ENCODE results near the gene OR2C1. TPM values are rescaled to one million over a fixed set of nuclear protein-coding genes. Genes with fewer than 3 reads are reported as not detected.

Gene OR2C1
- polyA plus RNA-seq, 1 donor from 2014 or later = not detected

DNA sequence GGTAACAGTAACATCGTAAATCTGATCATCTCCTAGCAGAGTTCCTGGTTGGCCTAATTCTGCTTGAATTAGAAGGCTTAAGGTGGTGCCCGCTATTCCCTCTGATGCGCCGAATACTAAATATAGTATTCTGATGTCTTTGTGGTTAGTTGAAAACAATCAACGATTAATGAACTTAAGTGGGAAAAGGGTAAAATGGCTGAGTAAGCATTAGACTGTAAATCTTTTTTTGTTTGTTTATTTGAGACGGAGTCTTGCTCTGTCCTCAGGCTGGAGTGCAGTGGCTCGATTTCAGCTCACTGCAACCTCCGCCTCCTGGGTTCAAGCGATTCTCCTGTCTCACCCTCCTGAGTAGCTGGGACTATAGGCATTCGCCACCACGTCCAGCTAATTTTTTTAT, 13.4 kb downstream of the OR2C1 start:
- TF ChIP-seq POLR2AphosphoS5 (IDR thresholded peaks at IDR 0.05) (no peak), TAF1 (IDR thresholded peaks at IDR 0.05; ENCODE audit: low read depth) (no peak), SMC3 (conservative IDR thresholded peaks at IDR 0.05; ENCODE audit: poor library complexity) (no peak), EP300 (conservative IDR thresholded peaks at IDR 0.05; ENCODE audit: poor library complexity, severe bottlenecking) (no peak), RAD21 (conservative IDR thresholded peaks at IDR 0.05) (no peak), MXI1 (conservative IDR thresholded peaks at IDR 0.05; ENCODE audit: poor library complexity, severe bottlenecking) (no peak), CTCF (IDR thresholded peaks at IDR 0.05; ENCODE audit: poor library complexity, severe bottlenecking) (no peak), REST (IDR thresholded peaks at IDR 0.05; ENCODE audit: borderline replicate concordance) (no peak), EZH2 (IDR thresholded peaks at IDR 0.05; ENCODE audit: borderline replicate concordance, insufficient read depth, low read length, poor library complexity, severe bottlenecking) (no peak)
- Histone ChIP-seq H3K9me2 (ENCODE audit: insufficient read depth, low read length) (no peaks in the 10 kb centered on the region), H3K4me3 (ENCODE audit: low read length) (no peak overlapping the region), H3K9me3 (ENCODE audit: low read length) (no peaks in the 10 kb centered on the region), H3K27ac (ENCODE audit: low read length) (no peak overlapping the region), H2AFZ (ENCODE audit: low read depth, low read length) (no peak overlapping the region), H4K20me1 (ENCODE audit: insufficient read depth) (no peaks in the 10 kb centered on the region), H3K9ac (ENCODE audit: low read length) (no peak overlapping the region), H3K36me3 (ENCODE audit: insufficient read depth, low read length) (no peaks in the 10 kb centered on the region), H3K79me2 (replicated peaks; ENCODE audit: insufficient read depth, low read length) (no peaks in the 10 kb centered on the region), H3K4me2 (ENCODE audit: low read length) (no peak overlapping the region), H3K27me3 (ENCODE audit: insufficient read depth, low read depth, low read length) (no peaks in the 10 kb centered on the region), H3F3A (ENCODE audit: insufficient read depth, low read length, poor library complexity, severe bottlenecking) (no peaks in the 10 kb centered on the region)

DNA sequence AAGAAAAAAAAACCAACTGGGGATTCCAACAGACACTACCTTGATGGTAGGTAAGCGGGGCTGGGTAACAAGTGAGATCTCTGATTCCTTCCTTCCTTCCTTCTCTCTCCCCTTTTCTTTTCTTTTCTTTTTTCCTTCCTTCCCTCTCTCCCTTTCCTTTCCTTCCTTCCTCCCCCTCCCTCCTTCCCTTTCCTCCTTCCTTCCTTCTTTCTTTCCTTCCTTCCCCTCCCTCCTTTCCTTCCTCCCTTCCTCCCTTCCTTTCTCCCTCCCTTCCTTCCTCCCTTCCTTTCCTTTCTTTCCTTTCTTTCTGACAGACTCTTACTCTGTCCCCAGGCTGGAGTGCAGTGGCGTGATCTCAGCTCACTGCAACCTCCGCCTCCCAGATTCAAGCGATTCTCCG, 20.0 kb downstream of the OR2C1 start:
- Histone ChIP-seq H3F3A (ENCODE audit: insufficient read depth, low read length, poor library complexity, severe bottlenecking) (no peaks in the 10 kb centered on the region), H3K27me3 (ENCODE audit: insufficient read depth, low read depth, low read length) (no peaks in the 10 kb centered on the region), H3K27ac (ENCODE audit: low read length) (no peak overlapping the region), H3K9ac (ENCODE audit: low read length) (no peak overlapping the region), H3K9me3 (ENCODE audit: low read length) (no peaks in the 10 kb centered on the region), H3K79me2 (replicated peaks; ENCODE audit: insufficient read depth, low read length) (no peaks in the 10 kb centered on the region), H3K4me3 (ENCODE audit: low read length) (no peak overlapping the region), H3K36me3 (ENCODE audit: insufficient read depth, low read length) (peaks cover 7% of the 10 kb centered on the region), H3K9me2 (ENCODE audit: insufficient read depth, low read length) (no peaks in the 10 kb centered on the region), H4K20me1 (ENCODE audit: insufficient read depth) (no peaks in the 10 kb centered on the region), H3K4me2 (ENCODE audit: low read length) (no peak overlapping the region), H2AFZ (ENCODE audit: low read depth, low read length) (no peak overlapping the region)
- TF ChIP-seq TAF1 (IDR thresholded peaks at IDR 0.05; ENCODE audit: low read depth) (no peak), EZH2 (IDR thresholded peaks at IDR 0.05; ENCODE audit: borderline replicate concordance, insufficient read depth, low read length, poor library complexity, severe bottlenecking) (no peak)

- no peaks in the 10 kb centered on the region for H4K20me1 ChIP-seq (ENCODE audit: insufficient read depth)
- no peaks in the 10 kb centered on the region for H3K27me3 ChIP-seq (ENCODE audit: insufficient read depth, low read depth, low read length)
- no peak overlapping the region for H2AFZ ChIP-seq (ENCODE audit: low read depth, low read length)
- TF ChIP-seq EZH2 (IDR thresholded peaks at IDR 0.05; ENCODE audit: borderline replicate concordance, insufficient read depth, low read length, poor library complexity, severe bottlenecking) = no peak
- TF ChIP-seq SMC3 (conservative IDR thresholded peaks at IDR 0.05; ENCODE audit: poor library complexity) = no peak
- TF ChIP-seq REST (IDR thresholded peaks at IDR 0.05; ENCODE audit: borderline replicate concordance) = no peak
- peaks cover 15% of the 10 kb centered on the region for H3K36me3 ChIP-seq (ENCODE audit: insufficient read depth, low read length)
- no peaks in the 10 kb centered on the region for H3F3A ChIP-seq (ENCODE audit: insufficient read depth, low read length, poor library complexity, severe bottlenecking)
- H3K27ac ChIP-seq (ENCODE audit: low read length) = no peak overlapping the region
- H3K4me2 ChIP-seq (ENCODE audit: low read length) = no peak overlapping the region
- peaks cover 14% of the 10 kb centered on the region for H3K9me3 ChIP-seq (ENCODE audit: low read length)
- no peak overlapping the region for H3K9ac ChIP-seq (ENCODE audit: low read length)
- H3K9me2 ChIP-seq (ENCODE audit: insufficient read depth, low read length) = no peaks in the 10 kb centered on the region
- no peaks in the 10 kb centered on the region for H3K79me2 ChIP-seq (replicated peaks; ENCODE audit: insufficient read depth, low read length)
- no peak overlapping the region for H3K4me3 ChIP-seq (ENCODE audit: low read length)
Measured at GRCh38 chr16:3377917-3378316, 22.2 kb downstream of the OR2C1 start.
